ENCODE data around the gene OSBP2. TPM values are rescaled to one million over a fixed set of nuclear protein-coding genes. Genes with fewer than 3 reads are reported as not detected.

OSBP2 gene
- total and polyA plus RNA-seq, 10 of the 15 experiments (the other 5 are each of a cell fraction or from before 2014, with no cell fraction given) = 0.11 to 7.7 (median 3.6) TPM

- no peak for TF ChIP-seq ATF3 (IDR thresholded peaks at IDR 0.05; ENCODE audit: borderline replicate concordance, extremely low read depth, low read depth, low read length)
- no peak for TF ChIP-seq TARDBP (IDR thresholded peaks at IDR 0.05; ENCODE audit: borderline replicate concordance)
- TF ChIP-seq MEF2A (IDR thresholded peaks at IDR 0.05; ENCODE audit: insufficient read depth, low read depth, low read length) = no peak
- no peak for TF ChIP-seq LARP7 (IDR thresholded peaks at IDR 0.05)
- TF ChIP-seq ZNF274 (IDR thresholded peaks at IDR 0.05; ENCODE audit: insufficient read depth, insufficient read length) = no peak
- no peak for TF ChIP-seq TCF3 (IDR thresholded peaks at IDR 0.05; ENCODE audit: borderline replicate concordance, insufficient read depth, low read depth, low read length)
- TF ChIP-seq E4F1 (IDR thresholded peaks at IDR 0.05; ENCODE audit: borderline replicate concordance, partially characterized antibody) = no peak
- no peak for TF ChIP-seq BHLHE40 (IDR thresholded peaks at IDR 0.05; ENCODE audit: borderline replicate concordance in 1 of 2, low read depth in 2 of 2, low read length in 1 of 2)
- TF ChIP-seq EGR1 (IDR thresholded peaks at IDR 0.05; ENCODE audit: borderline replicate concordance in 1 of 2, low read depth in 2 of 2, low read length in 2 of 2) = no peak
- TF ChIP-seq RB1 (IDR thresholded peaks at IDR 0.05; ENCODE audit: borderline replicate concordance) = no peak
- no peak for TF ChIP-seq SMARCA5 (IDR thresholded peaks at IDR 0.05)
- TF ChIP-seq SRF (IDR thresholded peaks at IDR 0.05; ENCODE audit: low read depth in 2 of 2, low read length in 2 of 2) = no peak
These were observed 27.1 kb downstream of the OSBP2 start (continued) for GRCh38 chr22:30721741-30722140.
